A549 (cell line): ENCODE measurements around the gene GIT2. TPM values are rescaled to one million over a fixed set of nuclear protein-coding genes. Genes with fewer than 3 reads are reported as not detected.

Experiments used
- ATAC-seq, 2 experiments: fragments of 200-7000 bp in 1 of 2; fragments of >200 bp in 1 of 2; cut with Nextera tagmentation in 1 of 2; cut with Tn5 transposase in 1 of 2; 3 replicates each; pipeline versions ENCODE4 v1.8.0 to v1.9.1; 2018 to 2020; ENCODE audit warnings: mild to moderate bottlenecking in 1 of 2, moderate library complexity in 1 of 2
- CTCF ChIA-PET: fragments of 300-600 bp; sonication (Branson Sonifier 250); formaldehyde crosslinking; extraction: SDS; loops from one replicate; lab custom pipeline; 2021; ENCODE audit warnings: antibody characterized with exemption, inconsistent platforms; lab: Yijun Ruan, JAX
- POLR2A ChIA-PET: fragments of 350-600 bp; formaldehyde crosslinking; extraction: SDS; loops from one replicate; lab custom pipeline; 2021; ENCODE audit warnings: antibody characterized with exemption, inconsistent platforms; lab: Yijun Ruan, JAX
- DNase-seq, 2 experiments: peaks; one replicate each; pipeline versions ENCODE4 v3.0.0 to v3.0.0-alpha.2; 2011 to 2016; ENCODE audit warnings: low read depth in 1 of 2, low spot score in 1 of 2
- FAIRE-seq: peaks from 2 replicates; lab custom pipeline; 2011; peaks lifted over from hg19 to GRCh38; lab: Jason Lieb, UNC
- H3K27ac ChIP-seq, 2 experiments: fragments of >200 bp; sonication (Bioruptor Twin); formaldehyde crosslinking; 3 replicates each; pipeline ENCODE4 v1.5.1; 2016 to 2017
- H3K4me1 ChIP-seq: fragments of >200 bp; sonication (Bioruptor Twin); formaldehyde crosslinking; 3 replicates; pipeline ENCODE4 v1.6.1; 2016
- H3K4me2 ChIP-seq: fragments of >200 bp; sonication (Bioruptor Twin); formaldehyde crosslinking; 3 replicates; pipeline ENCODE4 v1.6.1; 2016
- H3K4me3 ChIP-seq: fragments of >200 bp; sonication (Bioruptor Twin); formaldehyde crosslinking; 3 replicates; pipeline ENCODE4 v1.5.1; 2016
- H3K9me3 ChIP-seq: fragments of >200 bp; sonication (Bioruptor Twin); formaldehyde crosslinking; 3 replicates; pipeline ENCODE4 v1.6.1; 2016
- ATOH8 ChIP-seq: fragments of 250-450 bp; sonication (Bioruptor Pico); IDR thresholded peaks from 2 replicates; pipeline ENCODE4 v1.5.0; 2020; ENCODE audit warnings: low read depth, mild to moderate bottlenecking, moderate library complexity
- BCL3 ChIP-seq: fragments of >200 bp; sonication (Bioruptor Twin); formaldehyde crosslinking; IDR thresholded peaks from 3 replicates; pipeline ENCODE4 v1.6.1; 2016
- BHLHE40 ChIP-seq: IDR thresholded peaks from 2 replicates; pipeline ENCODE4 v1.6.1; 2012; ENCODE audit warnings: low read depth, low read length, inconsistent platforms
- CBX2 ChIP-seq: fragments of 200-600 bp; sonication (generic); IDR thresholded peaks from 2 replicates; pipeline ENCODE4 v1.6.1; 2016; ENCODE audit warnings: low read depth, mild to moderate bottlenecking, borderline replicate concordance
- CBX8 ChIP-seq: fragments of 200-600 bp; sonication (generic); IDR thresholded peaks from 2 replicates; pipeline ENCODE4 v1.6.1; 2016
- CEBPB ChIP-seq, 2 experiments: fragments of >200 bp in 1 of 2; sonication (Bioruptor Twin) in 1 of 2; formaldehyde crosslinking in 1 of 2; IDR thresholded peaks; 2 replicates each; pipeline ENCODE4 v1.6.1; 2012 to 2016
- CHD4 ChIP-seq: fragments of 200-600 bp; sonication (generic); IDR thresholded peaks from 2 replicates; pipeline ENCODE4 v1.6.1; 2016; ENCODE audit warnings: antibody characterized with exemption, mild to moderate bottlenecking, borderline replicate concordance
- E2F6 ChIP-seq: IDR thresholded peaks from 2 replicates; pipeline ENCODE4 v1.6.1; 2012; ENCODE audit warnings: low read depth, borderline replicate concordance
- EHF ChIP-seq: fragments of 250-450 bp; sonication (Bioruptor Pico); IDR thresholded peaks from 2 replicates; pipeline ENCODE4 v1.5.0; 2020; ENCODE audit warnings: mild to moderate bottlenecking
- EHMT2 ChIP-seq: fragments of 200-600 bp; sonication (generic); IDR thresholded peaks from 2 replicates; pipeline ENCODE4 v1.6.1; 2016; ENCODE audit warnings: antibody characterized with exemption, low read depth, mild to moderate bottlenecking, moderate library complexity
- ELK1 ChIP-seq: fragments of 150-350 bp; IDR thresholded peaks from 2 replicates; pipeline ENCODE4 v1.6.1; 2014; ENCODE audit warnings: low read depth, mild to moderate bottlenecking, low read length
- EP300 ChIP-seq, 2 experiments: fragments of >200 bp; sonication (Bioruptor Twin); formaldehyde crosslinking; IDR thresholded peaks; 2 replicates in 1 of 2; 3 replicates in 1 of 2; pipeline ENCODE4 v1.6.1; 2016 to 2017
- ESRRA ChIP-seq: fragments of 150-350 bp; IDR thresholded peaks from 2 replicates; pipeline ENCODE4 v1.6.1; 2014; ENCODE audit warnings: mild to moderate bottlenecking, low read length, borderline replicate concordance
- FOSB ChIP-seq: fragments of 250-450 bp; sonication (Bioruptor Pico); IDR thresholded peaks from 2 replicates; pipeline ENCODE4 v1.5.0; 2020; ENCODE audit warnings: mild to moderate bottlenecking, moderate library complexity
- FOSL2 ChIP-seq, 2 experiments: fragments of 450-650 bp in 1 of 2; fragments of >200 bp in 1 of 2; sonication (Bioruptor Twin) in 1 of 2; formaldehyde crosslinking; IDR thresholded peaks; 2 replicates each; pipeline versions ENCODE4 v1.5.0 to v1.6.1; 2016 to 2020; ENCODE audit warnings: mild to moderate bottlenecking in 1 of 2, moderate library complexity in 1 of 2
- FOXS1 ChIP-seq: fragments of 250-450 bp; sonication (Bioruptor Pico); IDR thresholded peaks from 2 replicates; pipeline ENCODE4 v1.5.0; 2020; ENCODE audit warnings: mild to moderate bottlenecking, moderate library complexity
- GATA3 ChIP-seq: IDR thresholded peaks from 2 replicates; pipeline ENCODE4 v1.6.1; 2012; ENCODE audit warnings: borderline replicate concordance
- HEYL ChIP-seq: fragments of 250-450 bp; sonication (Bioruptor Pico); IDR thresholded peaks from 2 replicates; pipeline ENCODE4 v1.8.0; 2021; ENCODE audit warnings: mild to moderate bottlenecking, moderate library complexity
- HOXB13 ChIP-seq: fragments of 250-450 bp; sonication (Bioruptor Pico); IDR thresholded peaks from 2 replicates; pipeline ENCODE4 v1.5.0; 2020; ENCODE audit warnings: low read depth, mild to moderate bottlenecking, moderate library complexity
- HOXB5 ChIP-seq: fragments of 250-450 bp; sonication (Bioruptor Pico); IDR thresholded peaks from 2 replicates; pipeline ENCODE4 v1.5.0; 2020; ENCODE audit warnings: mild to moderate bottlenecking, moderate library complexity
- JUN ChIP-seq, 2 experiments: fragments of >200 bp; sonication (Bioruptor Twin); formaldehyde crosslinking; IDR thresholded peaks; 2 replicates in 1 of 2; 3 replicates in 1 of 2; pipeline ENCODE4 v1.6.1; 2016 to 2017
- JUNB ChIP-seq: fragments of >200 bp; sonication (Bioruptor Twin); formaldehyde crosslinking; IDR thresholded peaks from 2 replicates; pipeline ENCODE4 v1.6.1; 2016
- MAFK ChIP-seq: fragments of 450-650 bp; IDR thresholded peaks from 2 replicates; pipeline ENCODE4 v1.6.1; 2014; ENCODE audit not compliant: partially characterized antibody
- MAX ChIP-seq: IDR thresholded peaks from 2 replicates; pipeline ENCODE4 v1.6.1; 2012
- MAZ ChIP-seq: fragments of 150-350 bp; IDR thresholded peaks from 2 replicates; pipeline ENCODE4 v1.6.1; 2014; ENCODE audit warnings: antibody characterized with exemption, low read depth, low read length, borderline replicate concordance
- MYC ChIP-seq: IDR thresholded peaks from 2 replicates; pipeline ENCODE4 v1.6.1; 2012; ENCODE audit warnings: mild to moderate bottlenecking, inconsistent platforms, low read length, improper control_type of control experiment, borderline replicate concordance
- PHF8 ChIP-seq: fragments of 200-600 bp; sonication (generic); IDR thresholded peaks from 2 replicates; pipeline ENCODE4 v1.6.1; 2016; ENCODE audit warnings: low read depth, mild to moderate bottlenecking, antibody characterized with exemption, moderate library complexity, borderline replicate concordance
- POLR2A ChIP-seq: IDR thresholded peaks from 2 replicates; pipeline ENCODE4 v1.6.1; 2012; ENCODE audit warnings: mild to moderate bottlenecking, low read length
- RAD21 ChIP-seq, 2 experiments: fragments of >200 bp in 1 of 2; sonication (Bioruptor Twin) in 1 of 2; formaldehyde crosslinking in 1 of 2; IDR thresholded peaks in 1 of 2; conservative IDR thresholded peaks in 1 of 2; 2 replicates in 1 of 2; 3 replicates in 1 of 2; pipeline ENCODE4 v1.6.1; 2012 to 2018; ENCODE audit warnings: inconsistent platforms in 1 of 2
- RFX5 ChIP-seq: fragments of 450-650 bp; IDR thresholded peaks from 2 replicates; pipeline ENCODE4 v1.7.1; 2014; ENCODE audit warnings: antibody characterized with exemption, mild to moderate bottlenecking, moderate library complexity
- RNF2 ChIP-seq: fragments of 200-600 bp; sonication (generic); IDR thresholded peaks from 2 replicates; pipeline ENCODE4 v1.6.1; 2016; ENCODE audit warnings: low read depth, mild to moderate bottlenecking, antibody characterized with exemption, moderate library complexity, borderline replicate concordance
- SMC3 ChIP-seq: fragments of >200 bp; sonication (Bioruptor Twin); formaldehyde crosslinking; IDR thresholded peaks from 3 replicates; pipeline ENCODE4 v1.6.1; 2018; ENCODE audit warnings: inconsistent platforms
- TP53 ChIP-seq: fragments of 250-450 bp; sonication (Bioruptor Pico); IDR thresholded peaks from 2 replicates; pipeline ENCODE4 v1.5.0; 2021; ENCODE audit warnings: mild to moderate bottlenecking, moderate library complexity
- USF2 ChIP-seq: fragments of 450-650 bp; IDR thresholded peaks from 2 replicates; pipeline ENCODE4 v1.6.1; 2014; ENCODE audit warnings: antibody characterized with exemption
- ZC3H11A ChIP-seq: fragments of 450-650 bp; IDR thresholded peaks from 2 replicates; pipeline ENCODE4 v1.6.1; 2014; ENCODE audit warnings: antibody characterized with exemption, mild to moderate bottlenecking
- ZFP36 ChIP-seq: fragments of 450-650 bp; IDR thresholded peaks from 2 replicates; pipeline ENCODE4 v1.6.1; 2014; ENCODE audit warnings: borderline replicate concordance; ENCODE audit not compliant: partially characterized antibody
- ZSCAN20 ChIP-seq: fragments of 250-450 bp; sonication (Bioruptor Pico); IDR thresholded peaks from 2 replicates; pipeline ENCODE4 v1.8.0; 2022; ENCODE audit warnings: mild to moderate bottlenecking, moderate library complexity
- WGBS: methylation state at CpG from one replicate; pipeline ENCODE4 v1.1.6; 2017; ENCODE audit errors: missing lambda C conversion rate; 5-methylcytosine and 5-hydroxymethylcytosine counted together
- polyA plus RNA-seq, 4 experiments: library from polyadenylated mRNA; depleted of rRNA in 3 of 4; stranded (reverse); fragments of >200 nt; fragmentation: RNase III in 1 of 4; extraction: RNeasy Plus Mini Kit Qiagen cat#74134 plus additional on column Dnase treatment in 1 of 4; gene quantifications; 2 replicates in 3 of 4; 3 replicates in 1 of 4; pipeline ENCODE4 v1.2.3, GENCODE V29; 2011 to 2017

Gene GIT2
- polyA plus RNA-seq, 2 of the 4 experiments (the other 2 are of a cell fraction), result 18.5 to 38.0 TPM

- Histone ChIP-seq H3K4me1 (peaks cover 70% of the 10 kb centered on the region), H3K4me2 (peak overlapping the region; percentile 90), H3K9me3 (no peaks in the 10 kb centered on the region), H3K27ac (peak overlapping the region; percentile 90 to 93), H3K4me3 (no peak overlapping the region)
- 2% methylated on average over 5 of the region's 5 CpGs for WGBS
- FAIRE-seq (peak; percentile 99), DNase-seq (peak; percentile 92 to 98), ATAC-seq (peak; percentile 90 to 92)
- ChIA-PET CTCF (interaction anchor here (0.7 to 1.6 kb wide), 5 partner anchors 15 to 487 kb away, joined by 3 to 5 read pairs (median 3); no protein-coding TSS in a partner anchor), POLR2A (no interaction called here)
- no peak for TF ChIP-seq MAZ
- no peak for TF ChIP-seq POLR2A
- peak; percentile 93 for TF ChIP-seq FOSL2 (IDR thresholded peaks at IDR 0.05)
- peak; percentile 99 for TF ChIP-seq FOSL2 (CRISPR knock-in tag; IDR thresholded peaks at IDR 0.05)
- peak; percentile 84; the same call in 1 of the 2 replicates for TF ChIP-seq HOXB5
- 0 out of 2 replicates have a peak, but pooled peaks have one; percentile 74 for TF ChIP-seq EHF (CRISPR knock-in tag)
- no peak for TF ChIP-seq CHD4
- peak; percentile 6; the same call in 1 of the 2 replicates for TF ChIP-seq ESRRA
- no peak for TF ChIP-seq PHF8
- peak; percentile 83 to 95; a peak in 3 of 5 replicates for TF ChIP-seq EP300 (IDR thresholded peaks at IDR 0.05)
- no peak for TF ChIP-seq BHLHE40
- TF ChIP-seq RFX5, result no peak
- no peak for TF ChIP-seq CBX8
- 0 out of 2 replicates have a peak, but pooled peaks have one; percentile 22 for TF ChIP-seq ZSCAN20 (CRISPR knock-in tag)
- peak; percentile 73; the same call in 1 of the 2 replicates for TF ChIP-seq ATOH8
- TF ChIP-seq TP53 (CRISPR knock-in tag), result peak; percentile 81; the same call in 1 of the 2 replicates
- TF ChIP-seq HOXB13, result peak; percentile 78
- 0 out of 3 replicates have a peak, but pooled peaks have one; percentile 13 for TF ChIP-seq SMC3
- TF ChIP-seq ZFP36, result no peak
- peak; percentile 73 for TF ChIP-seq MYC
- TF ChIP-seq JUN (IDR thresholded peaks at IDR 0.05), result peak; percentile 93 to 97
- no peak for TF ChIP-seq HEYL (CRISPR knock-in tag)
- peak; percentile 88 for TF ChIP-seq MAX
- TF ChIP-seq JUNB, result peak; percentile 93
- TF ChIP-seq USF2, result no peak
- no peak for TF ChIP-seq EHMT2
- TF ChIP-seq GATA3, result peak; percentile 96
- no peak for TF ChIP-seq ZC3H11A
- peak; percentile 99 for TF ChIP-seq MAFK
- TF ChIP-seq CEBPB (IDR thresholded peaks at IDR 0.05), result peak; percentile 78 to 87; a peak in 2 of 4 replicates
- TF ChIP-seq E2F6, result no peak
- no peak for TF ChIP-seq RNF2
- peak; percentile 84 for TF ChIP-seq FOXS1 (CRISPR knock-in tag)
- no peak for TF ChIP-seq ELK1
- TF ChIP-seq BCL3, result peak; percentile 95
- TF ChIP-seq FOSB (CRISPR knock-in tag), result peak; percentile 80; the same call in 1 of the 2 replicates
- no peak for TF ChIP-seq CBX2
- peak in 1 of 2 experiments; percentile 20; a peak in 3 of 5 replicates for TF ChIP-seq RAD21 (conservative IDR thresholded peaks at IDR 0.05 in 1 of 2, IDR thresholded peaks at IDR 0.05 in 1 of 2)
Measured at GRCh38 chr12:110039085-110039807, 43.1 kb upstream of the GIT2 start.
